Measurements from ENCODE around the gene PROSER1.
"Not testable (repeated sequence)": the region's sequence is repeated elsewhere in the genome, so short reads cannot be mapped to it uniquely, and the experiment has no call there.

The PROSER1 gene

DNA sequence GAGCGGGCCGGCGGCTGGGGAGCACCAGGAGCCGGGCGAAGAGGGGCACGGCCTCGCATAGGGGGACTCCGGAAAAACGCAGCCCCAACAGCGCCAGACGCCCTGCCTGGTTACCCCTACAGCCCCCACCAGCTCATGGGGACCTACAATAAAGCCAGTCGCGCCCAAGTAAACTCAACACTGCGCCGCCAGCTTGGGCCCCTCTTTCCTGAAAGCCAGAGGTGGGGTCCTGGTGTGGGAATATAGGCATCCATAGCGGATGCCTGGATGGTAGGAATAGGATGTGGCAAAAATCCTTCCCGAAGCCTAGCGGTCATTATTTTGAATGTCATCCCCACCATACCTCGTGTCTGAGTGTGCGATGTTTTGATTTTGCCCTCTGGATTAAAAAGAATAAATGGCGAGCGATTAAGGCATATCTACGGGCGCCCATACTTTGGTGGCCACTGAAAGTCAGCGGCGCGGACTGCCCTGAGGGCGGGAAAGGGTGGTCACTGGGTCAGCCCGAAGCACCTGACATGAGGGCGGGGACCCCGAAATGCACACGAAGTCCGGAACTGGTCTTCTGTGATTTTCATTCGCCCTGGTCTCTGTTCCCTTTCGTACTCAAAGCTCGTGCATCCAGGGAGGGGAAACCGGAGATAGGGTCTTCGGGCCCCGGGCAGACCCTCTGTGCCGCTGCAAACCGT is at the start of gene PROSER1, which contains the start of gene NHLRC3:
PROSER1 (minus strand) TSS at position 210 of the 689 bp plus-strand sequence. CDS start 847 bp downstream, outside the sequence.
NHLRC3 (plus strand) TSS at position 577 of the 689 bp plus-strand sequence. CDS start 184 bp downstream, outside the sequence.
- DNase-seq (ENCODE audit: low read depth), result peak; percentile 64

DNA sequence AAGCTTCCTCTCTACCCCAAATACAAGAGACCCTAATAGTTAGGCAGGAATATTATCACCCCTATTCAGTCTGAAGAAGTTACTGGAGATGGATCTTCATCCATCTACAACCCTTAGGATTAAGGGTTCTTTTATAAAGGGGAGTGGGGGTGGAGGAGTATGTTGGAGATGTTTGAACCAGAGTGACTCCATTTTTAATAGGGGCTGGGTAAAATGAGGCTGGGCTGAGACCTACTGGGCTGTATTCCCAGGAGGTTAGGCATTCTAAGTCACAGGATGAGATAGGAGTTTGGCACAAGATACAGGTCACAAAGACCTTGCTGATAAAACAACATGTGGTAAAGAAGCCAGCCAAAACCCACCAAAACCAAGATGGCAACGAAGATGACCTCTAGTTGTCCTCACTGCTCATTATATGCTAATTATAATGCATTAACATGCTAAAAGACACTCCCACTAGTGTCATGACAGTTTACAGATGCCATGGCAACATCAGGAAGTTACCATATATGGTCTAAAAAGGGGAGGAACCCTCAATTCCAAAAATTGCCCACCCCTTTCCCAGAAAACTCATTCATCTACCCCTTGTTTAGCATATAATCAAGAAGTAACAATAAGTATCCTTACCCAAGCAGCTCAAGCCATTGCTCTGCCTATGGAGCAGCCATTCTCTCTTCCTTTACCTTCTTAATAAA is 48.5 kb upstream of the PROSER1 start:
- not testable (repeated sequence) for DNase-seq (ENCODE audit: low read depth)

DNA sequence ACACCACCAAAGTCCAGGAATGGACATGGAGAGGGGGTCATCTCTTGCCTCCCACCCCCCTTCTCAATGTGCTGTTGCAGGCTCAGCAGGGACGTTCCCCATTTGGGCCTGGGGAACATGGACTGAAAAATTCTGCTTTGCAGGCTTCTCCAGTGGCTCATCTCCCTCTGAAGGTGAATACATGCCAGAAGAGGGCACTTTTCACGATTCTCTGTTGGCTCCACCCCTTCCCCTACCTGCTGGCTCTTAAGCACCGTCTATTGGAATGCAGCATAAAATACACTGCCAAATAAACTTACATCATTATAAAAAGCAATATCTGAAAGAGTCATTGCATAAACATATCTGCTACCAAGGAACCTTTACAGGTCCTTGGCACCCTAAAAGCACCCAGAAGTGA is 36.1 kb upstream of the PROSER1 start:
- no peak for DNase-seq (ENCODE audit: low read depth)

DNA sequence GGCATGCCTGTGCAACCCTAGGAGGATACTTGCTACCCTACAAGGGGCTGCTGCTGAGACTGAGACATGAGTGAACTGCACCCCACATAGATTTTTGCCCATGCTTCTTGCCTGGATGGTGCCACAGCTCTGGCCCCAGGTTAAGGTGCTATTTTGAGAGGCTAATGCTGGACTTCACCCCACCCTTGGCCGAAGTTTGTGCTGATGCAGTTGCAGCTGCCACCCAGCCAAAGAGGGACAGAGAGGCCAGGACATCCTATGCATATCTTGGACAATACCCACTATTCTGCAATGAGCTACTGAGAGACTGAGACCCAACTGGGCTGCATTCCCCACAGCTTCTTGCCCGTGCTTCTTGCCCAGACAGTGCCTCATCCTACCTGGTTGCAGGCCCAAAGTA is 35.0 kb upstream of the PROSER1 start:
- DNase-seq (ENCODE audit: low read depth), result no peak

DNA sequence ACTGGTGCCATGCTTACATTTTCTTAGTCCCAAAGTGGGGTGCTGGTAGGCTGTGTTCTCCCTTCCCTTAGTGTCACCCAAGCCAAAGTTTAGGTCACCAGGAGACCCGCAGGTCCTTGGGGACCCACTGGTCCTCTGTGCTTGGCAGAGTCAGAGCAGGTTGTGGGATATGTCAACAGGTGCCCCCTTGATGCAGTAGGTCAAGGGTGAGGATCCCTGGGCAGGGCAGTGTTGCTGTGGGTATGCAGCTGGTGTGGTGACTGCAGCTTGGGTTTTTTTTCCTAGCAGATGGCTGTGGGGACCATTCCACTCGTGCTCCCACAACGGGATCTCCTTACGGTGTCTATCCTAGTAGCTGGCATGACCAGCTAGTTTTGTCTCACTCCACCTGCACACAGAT is 24.1 kb upstream of the PROSER1 start:
- DNase-seq (ENCODE audit: low read depth), result no peak

DNA sequence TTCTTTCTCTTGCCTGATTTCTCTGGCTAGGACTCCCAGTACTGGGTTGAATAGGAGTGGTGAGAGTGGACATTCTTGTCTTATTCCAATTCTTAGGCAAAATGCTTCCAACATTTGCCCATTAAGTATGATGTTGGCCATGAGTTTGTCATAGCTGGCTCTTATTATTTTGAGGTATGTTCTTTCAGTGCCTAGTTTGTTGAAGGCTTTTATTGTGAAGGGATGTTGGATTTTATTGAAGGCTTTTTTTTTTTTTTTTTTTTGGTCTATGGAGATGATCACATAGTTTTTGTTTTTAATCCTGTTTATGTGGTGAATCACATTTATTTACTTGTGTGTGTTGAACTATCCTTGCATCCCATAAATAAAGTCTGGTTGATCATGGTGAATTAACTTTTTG is 20.2 kb upstream of the PROSER1 start:
- DNase-seq (ENCODE audit: low read depth), result no peak

DNA sequence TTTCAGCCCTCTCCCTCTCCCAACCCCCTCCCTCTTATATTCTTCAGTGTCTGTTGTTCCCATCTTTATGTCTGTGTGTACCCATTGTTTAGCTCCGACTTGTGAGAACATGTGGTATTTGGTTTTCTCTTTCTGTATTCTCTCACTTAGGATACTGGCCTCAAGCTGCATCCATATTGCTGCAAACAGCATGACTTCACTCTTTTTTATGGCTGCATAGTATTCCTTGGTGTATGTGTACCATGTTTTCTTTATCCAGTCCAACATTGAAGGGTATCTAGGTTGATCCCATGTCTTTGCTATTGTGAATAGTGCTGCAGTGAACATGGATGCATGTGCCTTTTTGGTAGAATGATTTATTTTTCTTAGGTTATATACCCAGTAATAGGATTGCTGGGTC is 18.1 kb upstream of the PROSER1 start:
- DNase-seq (ENCODE audit: low read depth), result no peak

DNA sequence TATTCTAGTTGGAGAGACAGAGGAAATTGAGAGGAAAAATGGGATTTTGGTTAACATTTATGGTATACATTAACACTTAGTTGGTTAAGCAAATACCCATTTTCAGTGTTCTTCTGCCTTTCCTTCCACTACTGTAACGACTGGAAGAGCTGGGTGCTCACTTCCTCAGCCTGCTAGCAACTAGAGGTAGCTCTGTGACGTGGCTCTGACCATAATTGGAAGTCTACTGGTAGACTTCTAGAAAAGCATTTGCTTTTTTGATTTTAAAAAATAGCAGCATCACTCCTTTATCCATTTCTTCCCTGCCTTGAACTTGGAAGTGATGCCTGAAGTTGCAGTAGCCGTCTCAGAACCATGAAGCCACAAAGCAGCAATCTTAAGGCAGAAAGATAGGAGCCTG is 16.2 kb upstream of the PROSER1 start:
- DNase-seq (ENCODE audit: low read depth), result no peak

DNA sequence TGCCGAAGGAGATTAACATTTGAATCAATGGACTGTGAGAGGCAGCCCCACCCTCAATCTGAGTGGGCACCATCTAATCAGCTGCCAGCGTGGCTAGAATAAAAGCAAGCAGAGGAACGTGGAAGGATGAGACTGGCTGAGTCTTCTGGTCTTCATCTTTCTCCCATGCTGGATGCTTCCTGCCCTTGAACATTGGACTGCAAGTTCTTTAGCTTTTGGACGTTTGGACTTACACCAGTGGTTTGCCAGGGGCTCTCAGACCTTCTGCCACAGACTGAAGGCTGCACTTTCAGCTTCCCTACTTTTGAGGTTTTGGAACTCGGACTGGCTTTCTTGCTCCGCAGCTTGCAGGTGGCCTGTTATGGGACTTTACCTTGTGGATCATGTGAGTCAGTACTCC is 15.1 kb upstream of the PROSER1 start:
- no peak for DNase-seq (ENCODE audit: low read depth)

DNA sequence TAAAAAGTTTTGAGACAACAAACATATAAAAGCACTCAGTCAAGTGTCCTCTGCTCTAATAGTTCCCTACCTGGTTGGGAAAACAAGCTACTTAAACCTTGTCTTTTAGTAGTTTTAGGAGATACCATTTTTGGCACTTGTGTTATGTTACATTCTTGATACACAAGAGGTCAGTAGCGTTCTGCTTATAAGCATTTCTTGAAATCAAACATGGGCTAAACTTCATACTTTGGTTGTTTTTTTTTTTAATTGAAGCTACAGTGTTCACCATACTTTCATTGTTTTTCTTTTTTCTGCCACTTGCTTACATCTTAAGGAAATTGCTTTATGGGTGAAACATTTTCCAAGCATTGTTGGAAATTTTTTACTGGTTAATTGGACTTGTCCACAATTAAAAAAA is 13.3 kb upstream of the PROSER1 start:
- no peak for DNase-seq (ENCODE audit: low read depth)

DNA sequence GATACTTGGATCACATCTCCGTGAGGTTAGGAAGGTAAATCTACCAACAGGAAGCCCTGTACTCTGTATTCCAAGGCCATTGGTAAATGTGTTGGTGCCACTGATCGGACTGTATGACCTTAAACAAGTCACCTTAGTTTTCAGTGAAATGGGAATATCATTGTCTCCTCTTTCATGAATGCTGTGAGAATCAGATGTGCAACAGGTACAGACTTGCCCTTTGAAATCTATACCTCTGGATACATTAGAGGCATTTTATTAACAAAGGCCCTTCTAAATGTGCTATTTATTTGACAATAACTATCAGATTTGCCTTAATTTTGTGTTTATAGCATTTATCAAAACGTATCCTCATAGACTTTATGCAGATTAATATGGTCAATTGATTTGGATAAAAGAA is 11.4 kb upstream of the PROSER1 start:
- no peak for DNase-seq (ENCODE audit: low read depth)

DNA sequence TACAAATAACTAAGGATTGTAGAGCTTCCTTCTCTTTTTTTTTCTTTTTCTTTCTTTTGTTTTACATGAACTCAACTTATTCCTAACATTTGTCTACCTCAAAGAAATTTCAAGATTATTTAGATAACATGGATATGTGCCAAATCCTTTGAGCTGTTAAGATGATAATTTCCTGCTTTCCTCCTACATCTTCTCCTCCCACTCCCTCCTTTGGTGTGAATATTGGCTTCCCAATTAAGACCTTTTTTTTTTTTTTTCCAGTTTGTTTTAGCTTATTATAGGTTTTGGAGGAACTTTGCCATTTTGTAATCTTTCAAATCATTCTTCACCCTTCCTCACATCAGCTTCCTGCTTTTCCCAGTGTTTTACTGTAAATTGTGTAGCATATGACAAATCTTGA is 10.9 kb upstream of the PROSER1 start:
- no peak for DNase-seq (ENCODE audit: low read depth)

DNA sequence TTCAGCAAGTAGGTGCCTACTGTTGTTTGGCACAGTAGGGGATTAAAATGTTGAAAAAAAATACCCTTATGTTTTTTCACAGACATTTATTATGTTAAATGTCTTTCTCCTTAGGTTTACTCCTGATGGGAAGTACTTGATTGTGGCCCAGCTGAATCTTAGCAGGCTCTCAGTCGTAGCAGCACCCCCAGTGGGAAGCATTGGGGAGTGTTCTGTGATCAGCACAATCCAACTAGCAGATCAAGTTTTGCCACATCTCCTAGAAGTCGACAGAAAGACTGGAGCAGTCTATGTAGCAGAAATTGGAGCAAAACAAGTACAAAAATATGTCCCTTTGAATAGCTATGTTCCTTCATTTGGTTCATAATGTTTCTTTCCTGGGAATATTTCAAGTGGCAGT is 9.7 kb upstream of the PROSER1 start:
- no peak for DNase-seq (ENCODE audit: low read depth)

DNA sequence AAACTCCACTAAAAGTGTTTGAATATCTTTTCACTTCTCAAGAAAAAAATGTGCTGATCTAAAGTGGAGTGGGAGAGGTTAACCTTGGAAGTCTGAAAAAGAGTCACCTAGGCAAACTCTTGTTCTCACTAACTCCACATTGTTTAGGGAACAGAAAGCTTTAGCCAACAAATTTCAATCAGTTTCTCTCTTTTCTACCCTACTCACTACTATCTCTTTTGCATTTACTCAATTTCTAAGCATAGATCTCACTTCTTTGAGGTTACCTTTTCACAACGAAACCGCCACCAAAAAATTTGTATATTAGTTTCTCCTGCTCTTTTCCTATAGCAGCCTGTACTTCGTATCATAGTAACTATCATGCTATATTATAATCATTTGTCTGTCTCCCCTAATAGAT is 6.6 kb upstream of the PROSER1 start:
- no peak for DNase-seq (ENCODE audit: low read depth)

DNA sequence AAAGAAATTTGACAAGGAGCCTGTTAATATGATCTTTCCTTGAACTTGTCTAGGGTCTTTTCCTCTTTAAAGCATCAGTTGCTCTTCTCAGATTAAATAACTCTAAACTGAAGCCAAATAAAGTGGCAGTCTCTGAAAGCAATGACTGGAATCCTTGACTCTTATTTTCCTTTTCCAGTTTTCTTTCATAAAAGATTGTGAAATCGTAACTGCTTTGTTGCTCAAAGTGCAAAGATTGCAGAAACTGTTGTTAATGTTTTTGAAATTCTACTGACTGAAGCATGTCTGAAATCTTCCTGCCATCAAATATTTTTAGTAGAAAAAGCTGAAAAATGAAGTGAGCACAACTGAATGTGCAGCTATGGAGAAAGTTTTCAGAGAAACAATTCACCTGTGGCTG is 2.3 kb upstream of the PROSER1 start:
- DNase-seq (ENCODE audit: low read depth), result no peak

DNA sequence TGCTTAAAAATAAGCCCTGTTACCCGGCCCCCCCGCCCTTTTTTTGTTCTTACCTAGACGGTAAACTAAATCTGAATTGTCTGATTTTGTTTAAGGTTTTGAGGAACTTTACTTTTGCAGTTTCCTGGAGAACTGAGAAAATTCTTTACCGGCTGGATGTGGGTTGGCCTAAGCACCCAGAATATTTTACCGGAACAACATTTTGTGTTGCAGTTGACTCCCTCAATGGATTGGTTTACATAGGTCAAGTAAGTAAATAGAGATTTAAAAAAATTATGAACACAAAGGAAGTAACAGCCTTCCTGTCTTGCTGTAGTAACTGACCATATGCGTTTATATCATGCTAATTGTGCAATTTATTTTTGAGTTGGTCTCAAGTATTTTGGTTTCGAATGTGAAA is 1.2 kb upstream of the PROSER1 start:
- no peak for DNase-seq (ENCODE audit: low read depth)

DNA sequence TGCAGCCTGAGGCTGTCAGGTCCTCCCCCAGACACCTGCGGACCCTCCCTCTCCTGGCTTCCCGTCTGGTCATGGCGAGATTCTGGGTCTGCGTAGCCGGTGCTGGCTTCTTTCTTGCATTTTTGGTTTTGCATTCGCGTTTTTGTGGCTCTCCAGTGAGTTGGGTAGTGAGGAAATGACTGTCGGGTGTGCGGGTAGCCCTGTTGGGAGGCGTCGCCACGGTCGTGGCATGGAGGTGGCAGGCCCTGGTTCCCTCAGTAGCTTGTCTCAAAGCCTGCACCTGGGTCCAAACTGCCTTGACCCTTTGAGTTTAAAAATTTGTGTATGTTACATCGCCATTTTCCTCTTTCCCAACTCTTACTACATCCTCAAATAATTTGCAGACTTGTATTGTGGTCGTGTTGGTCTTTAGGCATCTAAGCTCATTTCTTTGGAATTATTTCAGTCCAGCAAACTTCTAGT is 711 bp upstream of the PROSER1 start:
- DNase-seq (ENCODE audit: low read depth), result peak; percentile 13

DNA sequence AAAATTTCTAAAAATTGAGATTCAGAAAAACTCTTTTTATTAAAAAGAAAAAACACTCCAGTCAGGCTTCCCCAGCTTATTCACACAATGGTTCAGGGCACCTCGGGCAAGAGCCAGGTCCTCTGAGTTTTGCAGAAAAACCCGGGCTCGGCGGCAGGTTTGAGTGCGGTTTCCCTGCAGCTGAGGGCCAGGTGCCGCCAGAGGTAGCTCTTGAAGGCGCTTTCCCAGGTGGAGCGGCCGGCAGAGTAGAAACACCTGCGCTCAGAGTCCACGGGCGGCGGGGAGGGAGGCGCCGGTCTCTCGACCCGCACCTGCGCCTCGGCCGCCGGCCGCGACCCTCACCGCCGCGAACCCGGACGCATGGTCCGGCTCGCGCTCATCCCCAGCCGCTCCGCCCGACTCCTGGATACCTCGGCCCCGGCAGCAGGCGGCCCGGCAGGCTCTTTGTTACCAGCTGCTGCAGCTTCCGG is 444 bp downstream of the PROSER1 start:
- DNase-seq (ENCODE audit: low read depth), result no peak

DNA sequence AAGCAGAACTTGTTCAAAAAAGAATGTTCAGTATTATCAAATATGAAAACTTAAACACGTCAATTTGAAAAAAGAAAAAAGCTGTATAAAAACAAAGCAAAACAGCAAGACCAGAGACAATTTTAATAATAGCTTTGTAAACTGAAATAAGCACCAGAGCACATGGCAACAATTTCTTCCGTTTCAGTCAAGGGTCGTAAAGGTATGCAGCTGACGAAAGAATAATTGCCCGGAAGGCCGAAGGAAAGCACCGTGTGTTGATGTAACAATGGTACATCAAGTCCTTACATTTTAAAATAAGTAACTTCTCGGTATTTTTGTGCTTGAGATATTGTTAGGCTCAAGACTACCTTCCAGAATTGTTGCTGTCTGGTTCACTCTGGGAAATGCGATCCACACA is 1.7 kb downstream of the PROSER1 start:
- DNase-seq (ENCODE audit: low read depth), result no peak

DNA sequence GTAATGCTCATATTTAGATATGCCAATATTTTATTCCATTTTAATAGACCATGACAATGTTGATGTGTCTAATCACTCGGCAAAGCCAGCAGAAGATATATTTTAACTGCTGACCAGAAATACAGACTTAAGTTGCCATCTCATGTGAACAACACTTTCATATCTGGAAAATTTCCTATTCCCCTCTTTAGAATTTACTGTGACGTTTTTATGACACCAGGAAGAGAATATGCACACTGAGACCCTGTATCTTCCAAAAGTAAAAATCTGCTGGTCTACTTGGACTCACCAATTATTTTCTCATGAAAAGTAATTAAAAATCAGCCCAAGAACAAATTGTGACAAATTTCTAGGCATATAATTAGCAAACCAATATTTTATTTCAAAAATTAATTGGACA is 2.1 kb downstream of the PROSER1 start:
- DNase-seq (ENCODE audit: low read depth), result no peak

DNA sequence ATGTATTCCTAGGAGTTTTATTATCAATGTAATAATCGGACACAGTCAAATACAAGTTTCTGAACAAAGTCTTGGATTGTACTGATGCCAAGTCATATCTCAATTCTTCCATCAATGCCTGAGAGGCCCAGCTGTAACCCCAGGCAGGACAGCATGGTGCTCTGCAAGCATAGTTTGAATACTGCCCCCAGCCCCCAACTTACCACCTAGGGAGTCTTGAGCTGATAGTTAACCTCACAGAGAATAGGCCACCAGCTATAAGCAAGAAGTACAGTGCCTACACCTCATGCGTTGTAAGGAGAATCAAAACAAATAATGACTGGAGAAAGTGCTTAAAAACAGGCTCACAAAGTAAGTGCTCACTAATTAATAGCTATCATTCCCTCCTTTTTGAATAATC is 2.7 kb downstream of the PROSER1 start:
- no peak for DNase-seq (ENCODE audit: low read depth)

DNA sequence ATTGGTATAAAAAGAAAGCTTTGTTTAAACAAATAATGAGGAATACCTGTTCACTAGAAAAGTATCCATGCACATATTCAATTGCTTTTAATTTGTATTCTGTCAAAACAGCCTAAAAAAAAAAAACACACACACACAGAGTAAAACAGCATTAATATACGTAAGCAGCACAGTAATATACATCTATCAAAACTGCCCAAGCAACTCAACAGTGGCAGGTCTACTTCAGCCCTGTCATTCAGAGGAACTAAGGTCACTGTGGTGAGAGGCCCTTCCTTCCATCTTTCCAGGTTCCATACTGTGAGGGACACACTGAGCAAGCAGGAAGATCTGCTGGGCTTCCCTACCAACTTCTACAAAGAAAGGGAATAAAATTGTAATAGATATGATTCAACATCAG is 3.8 kb downstream of the PROSER1 start:
- no peak for DNase-seq (ENCODE audit: low read depth)

DNA sequence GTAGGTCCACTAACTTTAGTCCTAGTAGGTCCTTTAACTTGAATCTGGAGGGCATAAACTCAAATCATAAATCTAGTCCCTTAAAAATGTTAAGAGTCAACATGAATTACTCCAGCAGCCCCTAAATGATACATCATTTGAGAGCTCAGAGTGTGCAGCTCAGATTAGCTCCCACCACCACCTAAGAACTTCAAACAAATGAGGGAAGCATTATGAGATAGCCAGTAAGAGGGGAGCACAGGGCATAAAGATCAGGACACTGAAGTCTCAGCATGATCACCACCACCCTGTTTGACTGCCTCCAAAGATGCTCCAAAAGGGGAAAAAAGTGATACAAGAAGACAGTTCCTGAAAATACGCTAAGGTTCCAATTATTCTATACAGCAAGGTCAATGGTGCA is 5.7 kb downstream of the PROSER1 start:
- DNase-seq (ENCODE audit: low read depth), result no peak

DNA sequence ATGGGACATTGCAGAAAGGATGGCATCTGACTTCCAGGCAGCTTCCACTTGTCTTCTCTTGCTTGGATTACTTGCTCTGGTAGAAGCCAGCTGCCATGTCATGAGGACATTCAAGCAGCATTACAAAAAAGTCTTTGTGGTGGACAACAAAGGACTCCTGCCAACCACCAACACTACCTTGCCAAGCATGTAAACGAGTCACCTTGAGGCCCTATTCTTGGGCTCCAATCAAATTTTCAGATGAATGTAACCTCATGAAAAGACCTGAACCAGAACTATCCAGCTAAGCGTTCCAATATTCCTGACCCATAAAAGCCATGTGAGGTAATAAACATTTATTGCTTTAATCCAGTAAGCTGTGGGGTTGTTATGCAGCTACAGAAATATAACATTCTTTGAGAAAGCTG is 12.5 kb downstream of the PROSER1 start:
- DNase-seq (ENCODE audit: low read depth), result no peak
